Fibroblast of villous mesenchyme (primary cell): Measurements from ENCODE around the gene TMPRSS9. TPM values are rescaled to one million over a fixed set of nuclear protein-coding genes. Genes with fewer than 3 reads are reported as not detected.
A peak's percentile ranks its signal among the peaks of the same experiment; 100 is the strongest.

Experiments
- DNase-seq: peaks from one replicate; pipeline ENCODE4 v3.0.0-alpha.2; 2010; ENCODE audit warnings: low read depth
- H3K4me3 ChIP-seq: 2 replicates; pipeline ENCODE4 v1.5.1; 2011; ENCODE audit warnings: low read depth, mild to moderate bottlenecking, low read length
- total RNA-seq: library from RNA; depleted of rRNA; stranded (reverse); fragments of >200 nt; gene quantifications from 2 replicates; pipeline ENCODE4 v1.2.3, GENCODE V29; 2012
- TF ChIP-seq, protein P1 (sequence below): IDR thresholded peaks from 2 replicates; pipeline ENCODE4 v1.5.1; 2012; ENCODE audit warnings: low read depth, mild to moderate bottlenecking, low read length; ENCODE audit not compliant: insufficient read depth

The TMPRSS9 gene
- total RNA-seq, 1 donor = not detected

DNA sequence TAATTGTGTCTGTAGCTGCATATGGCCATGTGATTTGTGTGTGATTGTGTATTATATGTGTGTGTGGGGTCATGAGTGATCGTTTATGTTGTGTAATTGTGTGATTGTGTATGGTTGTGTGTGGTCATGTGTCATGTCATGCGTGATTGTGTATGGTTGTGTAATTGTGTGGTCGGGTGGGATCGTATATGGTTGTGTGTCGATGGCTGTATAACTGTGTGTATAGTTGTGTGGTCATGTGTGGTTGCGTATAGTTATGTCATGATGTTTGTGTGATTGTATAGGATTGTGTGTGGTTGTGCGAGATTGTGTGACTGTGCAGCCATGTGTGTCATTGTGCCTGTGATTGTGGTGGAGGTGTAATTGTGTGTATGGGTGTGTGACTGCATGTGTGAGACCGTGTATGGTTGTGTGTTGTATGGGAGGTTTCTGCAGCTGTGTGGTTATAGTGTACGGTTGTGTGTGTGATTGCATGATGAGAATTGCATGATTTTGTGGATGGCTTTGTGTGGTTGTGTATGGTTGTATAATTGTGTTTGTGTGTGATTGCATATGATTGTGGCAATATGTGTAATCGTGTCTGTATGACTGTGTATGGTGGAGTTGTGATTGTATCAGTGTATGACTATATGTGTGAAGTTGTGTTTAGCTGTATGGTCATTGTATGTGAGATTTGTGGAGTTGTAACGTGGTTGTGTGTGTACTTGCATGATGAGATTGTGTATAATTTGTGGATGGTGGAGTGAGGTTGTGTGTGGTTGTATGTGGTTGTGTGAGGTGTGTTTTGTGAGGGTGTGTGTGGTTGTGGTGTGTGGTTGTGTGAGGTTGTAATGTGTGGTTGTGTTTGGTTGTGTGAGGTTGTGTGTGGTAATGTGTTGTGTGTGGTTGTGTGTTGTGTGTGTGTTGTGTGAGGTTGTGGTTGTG, 2.2 kb downstream of the TMPRSS9 start:
- DNase-seq = no peak
- TF ChIP-seq, protein P1, sequence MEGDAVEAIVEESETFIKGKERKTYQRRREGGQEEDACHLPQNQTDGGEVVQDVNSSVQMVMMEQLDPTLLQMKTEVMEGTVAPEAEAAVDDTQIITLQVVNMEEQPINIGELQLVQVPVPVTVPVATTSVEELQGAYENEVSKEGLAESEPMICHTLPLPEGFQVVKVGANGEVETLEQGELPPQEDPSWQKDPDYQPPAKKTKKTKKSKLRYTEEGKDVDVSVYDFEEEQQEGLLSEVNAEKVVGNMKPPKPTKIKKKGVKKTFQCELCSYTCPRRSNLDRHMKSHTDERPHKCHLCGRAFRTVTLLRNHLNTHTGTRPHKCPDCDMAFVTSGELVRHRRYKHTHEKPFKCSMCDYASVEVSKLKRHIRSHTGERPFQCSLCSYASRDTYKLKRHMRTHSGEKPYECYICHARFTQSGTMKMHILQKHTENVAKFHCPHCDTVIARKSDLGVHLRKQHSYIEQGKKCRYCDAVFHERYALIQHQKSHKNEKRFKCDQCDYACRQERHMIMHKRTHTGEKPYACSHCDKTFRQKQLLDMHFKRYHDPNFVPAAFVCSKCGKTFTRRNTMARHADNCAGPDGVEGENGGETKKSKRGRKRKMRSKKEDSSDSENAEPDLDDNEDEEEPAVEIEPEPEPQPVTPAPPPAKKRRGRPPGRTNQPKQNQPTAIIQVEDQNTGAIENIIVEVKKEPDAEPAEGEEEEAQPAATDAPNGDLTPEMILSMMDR = no peak
- H3K4me3 ChIP-seq = no peak overlapping the region

DNA sequence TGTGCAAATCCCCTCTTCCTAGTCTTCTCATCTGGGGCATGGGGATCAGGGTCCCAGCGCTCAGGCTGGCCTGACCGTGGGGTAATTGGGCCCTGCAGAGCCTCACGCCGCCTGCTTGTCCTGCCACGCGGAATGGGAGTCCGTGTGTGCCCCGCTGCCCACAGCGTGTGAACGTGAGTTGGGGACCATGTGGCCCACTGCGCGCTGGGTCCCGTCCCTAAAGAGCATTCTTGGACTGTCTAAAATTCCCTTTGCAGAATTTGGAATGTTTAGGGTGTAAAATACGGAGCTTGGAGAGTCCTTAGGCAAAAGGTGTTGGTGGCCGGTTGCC, 2.9 kb downstream of the TMPRSS9 start:
- TF ChIP-seq, protein P1 = no peak
- DNase-seq = no peak
- no peak overlapping the region for H3K4me3 ChIP-seq

DNA sequence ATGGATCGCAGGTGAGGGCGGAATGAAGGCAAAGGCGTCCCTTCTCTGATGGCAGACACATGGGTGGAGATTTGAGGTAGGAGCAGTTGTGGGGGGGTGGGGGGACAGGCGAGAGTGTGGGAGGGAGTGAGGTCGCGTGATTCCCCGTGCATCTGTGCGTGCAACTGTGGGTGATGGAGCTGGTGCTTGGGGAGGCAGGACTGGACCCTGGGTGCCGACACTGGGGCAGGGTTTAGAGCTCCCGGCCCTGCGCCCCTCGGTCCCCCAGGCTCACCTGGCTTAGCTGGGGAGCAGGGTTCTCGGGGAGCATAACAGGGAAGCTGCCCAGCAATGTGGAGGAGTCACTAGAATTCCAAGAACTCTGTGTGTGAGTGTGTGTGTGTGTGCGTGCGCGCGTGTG, 3.4 kb downstream of the TMPRSS9 start:
- no peak for DNase-seq
- no peak overlapping the region for H3K4me3 ChIP-seq
- TF ChIP-seq, protein P1 = no peak

DNA sequence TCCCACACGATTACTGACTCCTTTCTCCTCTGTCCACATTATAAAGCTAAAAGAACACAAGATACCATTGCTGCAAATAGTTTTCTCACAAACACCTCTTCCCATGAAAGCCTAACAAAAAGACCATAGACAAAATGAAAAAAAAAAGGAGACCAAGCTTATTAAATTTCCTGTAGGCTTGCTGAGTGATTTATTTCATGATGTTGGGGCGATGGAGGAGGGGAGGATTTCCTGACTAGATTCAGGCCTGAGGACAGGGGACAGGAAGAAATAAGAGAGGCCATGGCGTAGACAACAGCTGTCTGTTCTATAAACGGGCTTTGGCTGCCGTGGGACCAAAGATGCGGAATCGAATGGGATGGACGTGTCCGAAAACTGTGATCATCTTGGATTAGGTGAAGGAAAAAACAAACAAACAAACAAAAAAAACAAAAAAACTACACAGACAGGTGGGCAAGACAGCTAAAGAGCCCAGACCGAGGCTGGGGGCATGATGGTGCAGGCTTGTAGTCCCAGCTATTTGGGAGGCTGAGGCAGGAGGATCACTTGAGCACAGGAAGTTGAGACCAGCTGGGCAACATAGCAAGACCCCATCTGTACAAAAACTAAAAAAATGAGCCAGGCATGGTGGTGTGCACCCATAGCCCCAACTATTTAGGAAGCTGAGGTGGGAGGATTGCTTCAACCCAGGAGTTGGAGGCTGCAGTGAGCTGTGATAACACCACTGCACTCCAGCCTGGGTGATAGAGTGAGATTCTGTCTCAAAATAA, 5.3 kb downstream of the TMPRSS9 start:
- H3K4me3 ChIP-seq = no peak overlapping the region
- TF ChIP-seq, protein P1 = no peak
- DNase-seq = no peak

DNA sequence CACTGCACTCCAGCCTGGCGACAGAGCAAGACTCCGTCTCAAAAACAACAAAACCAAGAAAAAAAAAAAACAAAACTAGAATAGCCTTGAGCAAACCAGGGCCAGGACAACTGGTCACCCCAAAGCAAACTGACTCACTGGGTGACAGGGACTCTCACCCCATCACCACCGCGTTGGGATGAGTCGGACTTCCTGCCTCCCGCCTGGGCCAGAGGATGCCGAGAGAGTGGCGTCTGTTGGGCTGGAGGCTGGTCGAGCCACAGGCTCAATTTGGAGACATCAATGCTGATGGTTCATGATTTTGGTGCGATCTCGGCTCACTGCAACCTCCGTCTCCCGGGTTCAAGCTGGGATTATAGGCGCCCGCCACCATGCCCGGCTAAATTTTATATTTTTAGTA, 11.6 kb downstream of the TMPRSS9 start:
- peak; percentile 19 for DNase-seq
- H3K4me3 ChIP-seq = no peak overlapping the region
- TF ChIP-seq, protein P1 = no peak

DNA sequence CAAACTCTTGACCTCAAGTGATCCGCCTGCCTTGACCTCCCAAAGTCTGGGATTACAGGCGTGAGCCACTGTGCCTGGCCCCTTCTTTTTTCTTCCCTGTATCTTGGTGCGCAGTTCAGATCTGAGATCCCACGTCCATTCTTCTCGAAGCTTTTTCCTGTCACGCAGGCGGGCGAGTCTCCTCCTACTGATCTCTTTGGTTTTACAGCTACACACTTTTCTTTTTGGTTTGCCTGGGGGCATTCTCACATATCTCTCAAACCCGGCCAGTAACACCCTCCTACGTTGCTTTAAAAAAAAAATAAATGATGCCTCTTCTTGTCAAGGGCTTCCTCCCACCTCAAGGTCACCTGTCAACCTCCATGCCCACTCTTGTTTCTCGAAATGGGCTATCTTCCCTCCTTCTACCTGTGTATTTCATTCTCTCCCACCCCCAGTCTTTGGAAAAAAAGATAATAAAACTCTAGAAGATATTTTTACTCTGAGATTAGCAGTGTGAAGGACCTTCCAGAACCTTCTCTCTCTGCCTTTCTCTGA, 12.1 kb downstream of the TMPRSS9 start:
- TF ChIP-seq, protein P1 = no peak
- no peak overlapping the region for H3K4me3 ChIP-seq
- no peak for DNase-seq
